Activated T-cell treated with anti-CD3 and anti-CD28 coated beads, Interleukin-2, amount 50 U/mL, for 4 hours (primary cell): Measurements from ENCODE around the gene ZNF672. TPM values are rescaled to one million over a fixed set of nuclear protein-coding genes. Genes with fewer than 3 reads are reported as not detected.
"Not testable (repeated sequence)": the region's sequence is repeated elsewhere in the genome, so short reads cannot be mapped to it uniquely, and the experiment has no call there.

Experiments used
- ATAC-seq, 2 donors: fragments of 200-7000 bp; cut with Tn5 transposase; one replicate each; pipeline ENCODE4 v1.10.0; 2021
- DNase-seq: peaks from one replicate; pipeline ENCODE4 v3.0.0-alpha.2; 2020
- H3K27me3 Mint-ChIP-seq: one replicate; pipeline ENCODE4 v1.8.0; 2021; ENCODE audit warnings: low read depth, mixed read lengths
- H3K36me3 Mint-ChIP-seq: one replicate; pipeline ENCODE4 v1.8.0; 2022; ENCODE audit warnings: mixed read lengths; ENCODE audit not compliant: insufficient read depth
- H3K4me1 Mint-ChIP-seq: one replicate; pipeline ENCODE4 v1.8.0; 2021; ENCODE audit warnings: low read depth, mixed read lengths
- H3K4me3 Mint-ChIP-seq: one replicate; pipeline ENCODE4 v1.8.0; 2021; ENCODE audit warnings: mild to moderate bottlenecking, moderate library complexity, mixed read lengths
- H3K9me3 Mint-ChIP-seq: one replicate; pipeline ENCODE4 v1.8.0; 2021; ENCODE audit warnings: mixed read lengths
- total RNA-seq, 3 donors: library from RNA; stranded (reverse); gene quantifications; one replicate each; pipeline ENCODE4 v1.2.1, GENCODE V29; 2021

Gene ZNF672
- total RNA-seq, 3 donors from 2014 or later: 35.9 to 38.3 (median 37.2) TPM

DNA sequence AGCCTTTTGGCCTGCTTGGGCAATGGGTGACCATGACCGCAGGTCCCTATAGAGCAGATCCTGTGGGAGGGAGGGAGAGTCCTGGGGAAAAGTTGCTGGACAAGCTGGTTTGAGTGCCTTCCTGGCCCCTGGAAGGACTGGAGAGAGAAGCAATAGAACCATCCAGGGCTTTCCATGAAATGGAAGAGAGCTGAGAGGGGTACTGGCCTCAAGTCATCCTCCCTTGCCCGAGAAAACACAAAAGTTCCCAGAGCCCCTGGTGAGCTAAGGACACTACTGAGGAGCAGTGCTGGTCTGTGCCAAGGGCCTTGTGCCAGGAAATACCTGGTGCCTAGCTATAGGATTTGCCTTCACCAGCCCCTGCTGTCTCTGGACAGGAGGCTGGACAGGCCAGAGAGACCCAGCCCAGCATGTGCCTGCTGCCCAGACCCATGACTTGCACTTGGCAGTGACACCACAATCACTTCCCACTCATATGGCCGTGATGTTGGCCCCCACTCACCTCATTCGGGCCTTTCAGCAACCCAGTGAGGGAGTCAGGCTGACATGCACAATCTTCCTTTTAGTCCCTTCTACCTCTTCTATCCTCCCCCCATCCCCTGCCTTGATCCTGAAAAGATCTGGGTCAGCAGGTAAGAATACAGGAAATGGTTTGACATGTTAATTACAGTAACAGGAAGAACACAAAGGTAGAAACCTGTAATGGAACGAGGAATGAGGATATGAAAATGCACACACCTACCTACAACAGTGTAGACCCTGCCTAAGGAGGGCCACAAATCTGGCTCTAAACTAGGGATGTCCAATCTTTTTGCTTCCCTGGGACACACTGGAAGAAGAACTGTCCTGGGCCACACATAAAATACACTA is 19.3 kb upstream of the ZNF672 start:
- Mint-ChIP-seq H3K27me3 (no peaks in the 10 kb centered on the region), H3K9me3 (no peaks in the 10 kb centered on the region), H3K4me3 (no peak overlapping the region), H3K36me3 (peaks cover 42% of the 10 kb centered on the region), H3K4me1 (peaks cover 78% of the 10 kb centered on the region)
- ATAC-seq (peak in 1 of 2 donors; percentile 20), DNase-seq (no peak)

DNA sequence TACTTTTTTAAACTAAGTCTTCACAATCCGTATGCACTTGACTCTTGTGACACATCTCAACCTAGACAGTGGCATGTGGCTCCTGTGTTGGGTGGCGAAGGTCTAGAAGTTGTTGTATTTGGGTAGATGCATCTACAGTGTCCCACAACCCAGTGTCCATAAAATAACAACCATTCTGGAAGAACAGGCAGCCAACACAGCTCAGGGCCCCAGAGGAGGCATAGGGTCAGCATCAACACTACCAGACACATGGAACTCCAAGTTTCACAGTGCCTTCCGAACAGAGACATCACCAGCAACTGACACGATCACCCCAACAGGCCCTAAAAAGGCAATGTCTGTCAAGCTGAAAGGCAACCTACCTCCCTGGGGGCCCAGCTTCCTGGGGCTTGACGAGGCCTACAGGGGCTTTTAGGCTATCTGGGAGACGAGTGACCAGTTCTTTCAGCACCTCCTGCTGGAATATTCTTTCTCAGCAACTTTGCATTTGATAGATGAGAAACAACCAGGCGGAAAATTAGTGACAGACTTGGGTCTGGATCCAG is 17.9 kb upstream of the ZNF672 start:
- Mint-ChIP-seq H3K36me3 (peaks cover 35% of the 10 kb centered on the region), H3K9me3 (no peaks in the 10 kb centered on the region), H3K4me1 (peaks cover 92% of the 10 kb centered on the region), H3K4me3 (no peak overlapping the region), H3K27me3 (no peaks in the 10 kb centered on the region)
- DNase-seq: no peak
- ATAC-seq: no peak

DNA sequence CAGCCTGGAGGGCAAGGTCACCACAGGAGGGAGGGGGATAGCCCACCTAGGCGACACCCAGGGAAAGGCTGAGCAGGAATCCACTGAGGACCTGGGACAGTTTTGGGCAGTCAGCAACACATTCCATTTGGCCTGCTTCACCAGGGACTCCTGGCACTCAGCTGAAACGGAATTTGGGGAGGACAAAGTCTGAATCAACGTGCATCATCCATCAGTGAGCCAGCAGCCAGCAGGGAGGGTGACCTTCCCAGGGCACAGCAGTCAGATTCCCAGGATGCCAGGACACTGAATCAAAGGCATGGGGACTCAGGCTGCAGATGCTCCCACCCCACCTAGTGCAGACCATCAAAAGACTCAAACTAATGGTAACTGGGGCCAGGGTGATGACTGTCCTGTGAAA is 16.9 kb upstream of the ZNF672 start:
- Mint-ChIP-seq H3K36me3 (peaks cover 28% of the 10 kb centered on the region), H3K4me3 (no peak overlapping the region), H3K27me3 (no peaks in the 10 kb centered on the region), H3K4me1 (peaks cover 92% of the 10 kb centered on the region), H3K9me3 (no peaks in the 10 kb centered on the region)
- ATAC-seq (no peak), DNase-seq (no peak)

DNA sequence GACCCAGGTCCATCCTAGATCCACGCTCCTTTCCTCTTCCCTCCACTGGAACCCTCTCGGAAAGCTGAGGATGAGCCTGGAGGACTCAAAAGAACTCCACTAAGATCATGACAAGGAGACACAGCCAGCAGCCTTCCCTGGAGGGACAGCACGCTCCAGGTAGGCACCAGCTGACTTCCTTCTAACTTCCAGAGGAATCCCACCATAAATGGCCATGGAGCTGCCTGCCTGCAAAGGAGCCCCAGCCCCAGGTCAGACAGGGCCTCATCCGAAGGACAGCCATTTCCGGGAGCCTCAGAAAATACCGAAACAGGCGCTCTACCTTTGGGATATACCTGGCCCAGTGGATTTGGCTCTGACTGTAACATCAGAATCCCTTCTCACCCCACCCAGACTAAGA is 16.4 kb upstream of the ZNF672 start:
- H3K9me3 Mint-ChIP-seq: no peaks in the 10 kb centered on the region
- peaks cover 28% of the 10 kb centered on the region for H3K36me3 Mint-ChIP-seq
- no peak overlapping the region for H3K4me3 Mint-ChIP-seq
- H3K27me3 Mint-ChIP-seq: no peaks in the 10 kb centered on the region
- ATAC-seq (no peak), DNase-seq (no peak)
- peaks cover 87% of the 10 kb centered on the region for H3K4me1 Mint-ChIP-seq

- DNase-seq: no peak
Observed at GRCh38 chr1:248822148-248823032, 15.6 kb upstream of the ZNF672 start.

GRCh38 chr1:248823517-248824001 is 14.5 kb upstream of the ZNF672 start:
- Mint-ChIP-seq H3K4me3 (peak overlapping the region; percentile 96), H3K9me3 (no peaks in the 10 kb centered on the region), H3K4me1 (peaks cover 75% of the 10 kb centered on the region), H3K36me3 (peaks cover 28% of the 10 kb centered on the region), H3K27me3 (no peaks in the 10 kb centered on the region)
- DNase-seq: no peak
- no peak for ATAC-seq

More at GRCh38 chr1:248822148-248823032, 15.6 kb upstream of the ZNF672 start:
- no peaks in the 10 kb centered on the region for H3K27me3 Mint-ChIP-seq
- peaks cover 28% of the 10 kb centered on the region for H3K36me3 Mint-ChIP-seq
- no peak for ATAC-seq
- H3K4me3 Mint-ChIP-seq: peak overlapping the region; percentile 11
- no peaks in the 10 kb centered on the region for H3K9me3 Mint-ChIP-seq
- H3K4me1 Mint-ChIP-seq: peaks cover 86% of the 10 kb centered on the region

DNA sequence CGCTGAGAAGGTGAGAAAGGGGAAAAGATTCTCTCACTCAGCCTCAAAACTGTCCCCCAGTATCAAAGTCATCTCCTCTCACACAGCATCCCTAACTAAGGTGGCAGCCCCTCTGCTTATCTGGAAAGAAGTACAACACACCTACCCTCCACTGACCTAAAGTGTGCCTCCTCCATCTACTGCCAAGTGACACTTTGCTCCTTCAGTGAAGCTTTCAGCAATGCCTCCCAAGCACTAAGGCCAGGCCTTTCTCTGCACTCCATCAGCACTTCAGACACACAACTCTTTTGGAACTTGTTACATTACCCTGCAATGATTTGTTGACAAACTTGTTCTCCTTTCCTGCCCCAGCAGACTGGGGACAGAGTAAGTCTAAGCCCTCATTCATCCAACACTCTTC is 13.7 kb upstream of the ZNF672 start:
- Mint-ChIP-seq H3K9me3 (no peaks in the 10 kb centered on the region), H3K27me3 (no peaks in the 10 kb centered on the region), H3K4me1 (peaks cover 70% of the 10 kb centered on the region), H3K36me3 (peaks cover 24% of the 10 kb centered on the region), H3K4me3 (peak overlapping the region; percentile 96)
- no peak for DNase-seq
- no peak for ATAC-seq

- H3K4me1 Mint-ChIP-seq: peaks cover 67% of the 10 kb centered on the region
- peak overlapping the region; percentile 96 for H3K4me3 Mint-ChIP-seq
- ATAC-seq (no peak), DNase-seq (no peak)
- H3K9me3 Mint-ChIP-seq: no peaks in the 10 kb centered on the region
- no peaks in the 10 kb centered on the region for H3K27me3 Mint-ChIP-seq
- H3K36me3 Mint-ChIP-seq: peaks cover 24% of the 10 kb centered on the region
Observed at GRCh38 chr1:248824701-248825100, 13.3 kb upstream of the ZNF672 start.

DNA sequence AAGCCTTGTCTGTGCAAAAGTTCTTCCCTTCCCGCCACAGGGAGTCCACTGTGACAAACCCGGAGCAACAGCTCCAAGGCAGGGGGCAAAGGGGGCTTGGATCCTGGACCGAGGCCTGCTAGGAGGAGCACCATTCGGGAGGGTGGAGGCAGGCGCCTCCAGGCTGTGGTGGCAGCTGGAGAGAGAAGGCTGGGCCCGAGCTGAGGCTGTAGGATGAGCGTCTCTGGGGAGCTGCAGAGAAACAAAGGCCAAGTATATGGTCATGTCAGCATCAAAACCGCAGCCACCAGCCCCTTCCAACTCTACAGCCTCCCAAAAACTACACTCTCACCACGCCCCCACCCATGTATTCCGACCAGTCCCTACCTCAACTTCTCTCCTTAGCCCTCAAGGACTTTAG is 12.9 kb upstream of the ZNF672 start:
- no peak for ATAC-seq
- H3K4me3 Mint-ChIP-seq: peak overlapping the region; percentile 96
- no peak for DNase-seq
- H3K9me3 Mint-ChIP-seq: no peaks in the 10 kb centered on the region
- H3K36me3 Mint-ChIP-seq: peaks cover 21% of the 10 kb centered on the region
- no peaks in the 10 kb centered on the region for H3K27me3 Mint-ChIP-seq
- H3K4me1 Mint-ChIP-seq: peaks cover 65% of the 10 kb centered on the region

DNA sequence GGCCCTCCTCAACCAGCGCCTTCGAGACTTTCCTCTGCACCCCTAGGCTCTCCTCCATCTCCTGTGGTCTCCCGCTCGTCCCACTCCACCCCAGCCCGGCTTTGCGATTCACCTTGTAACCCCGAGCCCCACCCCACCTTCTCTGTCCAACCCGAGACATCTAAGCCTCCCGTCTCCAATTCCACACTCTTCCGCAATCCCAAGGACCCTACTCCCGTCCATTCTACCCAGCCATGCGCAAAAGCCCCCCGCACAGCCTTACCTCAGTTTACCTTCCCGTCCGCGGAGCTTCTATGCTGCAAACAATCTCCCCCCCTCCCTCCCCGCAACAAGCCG is 12.5 kb upstream of the ZNF672 start:
- H3K36me3 Mint-ChIP-seq: peaks cover 17% of the 10 kb centered on the region
- no peaks in the 10 kb centered on the region for H3K27me3 Mint-ChIP-seq
- no peaks in the 10 kb centered on the region for H3K9me3 Mint-ChIP-seq
- peak overlapping the region; percentile 96 for H3K4me3 Mint-ChIP-seq
- peaks cover 60% of the 10 kb centered on the region for H3K4me1 Mint-ChIP-seq
- no peak for DNase-seq
- peak; percentile 13 to 16 for ATAC-seq

- H3K9me3 Mint-ChIP-seq: no peaks in the 10 kb centered on the region
- peaks cover under 1% of the 10 kb centered on the region for H3K27me3 Mint-ChIP-seq
- peak; percentile 88 to 90 for ATAC-seq
- peak within 1 kb of the TSS; percentile 96 for H3K4me3 Mint-ChIP-seq
- peaks cover 15% of the 10 kb centered on the region for H3K36me3 Mint-ChIP-seq
- peaks cover 55% of the 10 kb centered on the region for H3K4me1 Mint-ChIP-seq
- peak; percentile 83 for DNase-seq
Observed at GRCh38 chr1:248825909-248826760, 11.9 kb upstream of the ZNF672 start, which contains the start of gene SH3BP5L. SH3BP5L (minus strand) TSS chr1:248825915; CDS start chr1:248824935, 980 bp downstream.

GRCh38 chr1:248828845-248829244 is 9.2 kb upstream of the ZNF672 start:
- DNase-seq: no peak
- no peak overlapping the region for H3K4me3 Mint-ChIP-seq
- peaks cover 5% of the 10 kb centered on the region for H3K36me3 Mint-ChIP-seq
- no peak for ATAC-seq
- H3K9me3 Mint-ChIP-seq: no peaks in the 10 kb centered on the region
- peaks cover 29% of the 10 kb centered on the region for H3K4me1 Mint-ChIP-seq
- H3K27me3 Mint-ChIP-seq: peaks cover 10% of the 10 kb centered on the region

- H3K4me3 Mint-ChIP-seq, DNase-seq, H3K36me3 Mint-ChIP-seq, H3K9me3 Mint-ChIP-seq, ATAC-seq: not testable (repeated sequence)
- Mint-ChIP-seq H3K27me3 (peaks cover 10% of the 10 kb centered on the region), H3K4me1 (peaks cover 12% of the 10 kb centered on the region)
Observed at GRCh38 chr1:248830718-248831017, 7.4 kb upstream of the ZNF672 start.
